GM12875 (cell line): ENCODE results near the gene KIF21B.
A peak's percentile ranks its signal among the peaks of the same experiment; 100 is the strongest.

Experiments used
- H3K4me3 ChIP-seq: one replicate; pipeline ENCODE4 v1.5.1; 2011; ENCODE audit warnings: low read depth, low read length, control low read depth
- CTCF ChIP-seq: IDR thresholded peaks from 2 replicates; pipeline ENCODE4 v1.5.1; 2011; ENCODE audit warnings: low read depth, mild to moderate bottlenecking, control low read depth, inconsistent platforms, low read length, moderate library complexity, borderline replicate concordance; ENCODE audit not compliant: insufficient read depth

The KIF21B gene

GRCh38 chr1:200983035-200983561 is 40.4 kb downstream of the KIF21B start:
- no peak for TF ChIP-seq CTCF
- no peak overlapping the region for H3K4me3 ChIP-seq

- no peak for TF ChIP-seq CTCF
Observed at GRCh38 chr1:200982071-200982945, 41.2 kb downstream of the KIF21B start.

GRCh38 chr1:200981278-200981677 is 42.2 kb downstream of the KIF21B start:
- TF ChIP-seq CTCF, result no peak
- H3K4me3 ChIP-seq, result no peak overlapping the region

More at GRCh38 chr1:200982071-200982945, 41.2 kb downstream of the KIF21B start:
- H3K4me3 ChIP-seq, result no peak overlapping the region

GRCh38 chr1:200980873-200981272 is 42.6 kb downstream of the KIF21B start:
- no peak for TF ChIP-seq CTCF
- H3K4me3 ChIP-seq, result no peak overlapping the region

- no peak for TF ChIP-seq CTCF
- H3K4me3 ChIP-seq, result no peak overlapping the region
Observed at GRCh38 chr1:200980452-200980772, 43.1 kb downstream of the KIF21B start.

GRCh38 chr1:200979574-200980451 is 43.7 kb downstream of the KIF21B start:
- peak; percentile 87 for TF ChIP-seq CTCF
- no peak overlapping the region for H3K4me3 ChIP-seq
